Mononuclear cell (primary cell): ENCODE data around the gene AP3S2. TPM values are rescaled to one million over a fixed set of nuclear protein-coding genes. Genes with fewer than 3 reads are reported as not detected.

Experiments used
- H3K27me3 ChIP-seq: 2 replicates; pipeline ENCODE4 v1.6.0; 2011; ENCODE audit warnings: low read length, control low read depth; ENCODE audit not compliant: insufficient read depth
- H3K4me1 ChIP-seq: 2 replicates; pipeline ENCODE4 v1.5.1; 2011; ENCODE audit warnings: mild to moderate bottlenecking, low read length, control low read depth; ENCODE audit not compliant: insufficient read depth
- H3K4me3 ChIP-seq: 2 replicates; pipeline ENCODE4 v1.5.1; 2011; ENCODE audit warnings: mild to moderate bottlenecking, low read length, moderate library complexity
- H3K9me3 ChIP-seq: 2 replicates; pipeline ENCODE4 v1.5.1; 2011; ENCODE audit warnings: low read depth, mild to moderate bottlenecking, control low read depth, low read length
- total RNA-seq: library from RNA; depleted of rRNA; stranded (reverse); fragments of >200 nt; gene quantifications from one replicate; pipeline ENCODE4 v1.2.3, GENCODE V29; 2012

Gene AP3S2
- total RNA-seq, 1 donor, result 38.9 TPM

GRCh38 chr15:89809787-89810148, 84.0 kb downstream of the AP3S2 start:
- no peaks in the 10 kb centered on the region for H3K9me3 ChIP-seq
- no peak overlapping the region for H3K4me3 ChIP-seq
- H3K4me1 ChIP-seq, result peaks cover 31% of the 10 kb centered on the region
- peaks cover 4% of the 10 kb centered on the region for H3K27me3 ChIP-seq

DNA sequence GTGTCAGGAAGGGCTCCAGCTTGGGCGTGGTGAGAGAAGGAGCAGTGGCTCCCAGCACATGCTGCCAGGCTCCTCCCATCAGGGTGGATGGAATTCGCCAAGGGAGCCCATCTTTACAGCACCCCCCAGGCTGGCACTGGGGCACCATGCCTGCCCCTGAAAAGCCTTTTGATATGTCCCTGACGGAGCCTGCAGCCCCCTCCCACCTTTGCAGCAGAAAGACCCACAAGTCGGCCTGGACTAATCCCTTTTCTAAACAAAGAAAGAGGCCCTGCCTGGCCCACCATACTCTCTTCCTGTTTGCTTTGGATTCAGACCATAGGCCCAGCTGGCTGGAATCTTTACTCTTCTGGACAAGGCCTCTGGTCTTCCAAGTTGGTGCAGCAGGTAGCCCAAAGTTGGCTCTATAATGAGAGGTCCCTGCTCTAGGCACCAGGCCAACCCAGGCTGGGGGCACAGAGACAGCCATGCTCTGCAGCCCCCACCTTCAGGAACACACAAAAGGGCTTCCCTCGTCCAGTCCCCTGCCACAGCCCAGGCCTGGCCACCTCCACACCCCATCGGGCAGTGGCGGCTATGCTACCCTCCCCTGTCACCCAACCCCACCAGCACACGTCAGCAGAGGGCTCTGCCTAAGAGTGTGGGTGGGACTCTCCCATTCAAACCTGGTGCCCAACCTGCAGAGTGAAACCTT, 84.6 kb downstream of the AP3S2 start:
- Histone ChIP-seq H3K4me1 (peaks cover 34% of the 10 kb centered on the region), H3K4me3 (no peak overlapping the region), H3K27me3 (peaks cover 4% of the 10 kb centered on the region), H3K9me3 (no peaks in the 10 kb centered on the region)

DNA sequence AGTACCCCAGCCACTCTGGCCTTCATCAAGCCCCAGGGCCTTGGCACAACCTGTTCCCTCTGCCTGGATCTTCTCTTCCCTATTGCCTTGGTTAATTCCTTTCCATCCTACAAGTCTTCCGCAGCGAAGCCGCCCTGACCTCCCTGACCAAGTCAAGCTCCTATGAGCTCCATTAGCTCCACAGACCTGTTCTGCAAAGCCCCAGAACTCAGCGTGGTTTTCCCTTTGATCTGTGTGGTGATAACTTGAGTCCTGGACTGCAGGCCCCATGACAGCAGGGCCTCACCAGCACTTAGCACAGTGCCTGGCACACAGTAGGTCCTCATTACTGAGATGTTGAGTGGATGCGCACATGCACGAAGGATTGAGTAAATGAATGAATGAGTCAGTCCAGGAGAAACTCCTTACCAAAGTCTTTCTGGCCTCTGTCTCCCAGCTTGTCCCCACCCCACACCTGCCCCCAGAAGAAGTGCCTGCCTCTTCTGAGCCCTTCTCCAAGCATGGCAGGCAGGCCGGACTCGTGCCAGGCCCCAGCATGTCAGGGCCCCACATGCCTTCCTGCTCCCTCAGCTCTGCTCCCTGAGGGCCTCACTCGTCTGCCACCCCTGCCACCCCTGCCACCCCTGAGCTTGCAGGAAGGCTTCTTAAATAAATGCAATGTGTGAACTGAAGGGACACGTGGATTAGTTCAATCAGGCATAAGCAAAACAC, 85.5 kb downstream of the AP3S2 start:
- H3K4me3 ChIP-seq, result no peak overlapping the region
- no peaks in the 10 kb centered on the region for H3K9me3 ChIP-seq
- H3K4me1 ChIP-seq, result peaks cover 31% of the 10 kb centered on the region
- H3K27me3 ChIP-seq, result peaks cover 3% of the 10 kb centered on the region

GRCh38 chr15:89807689-89808088, 86.1 kb downstream of the AP3S2 start:
- no peaks in the 10 kb centered on the region for H3K9me3 ChIP-seq
- H3K27me3 ChIP-seq, result no peaks in the 10 kb centered on the region
- no peak overlapping the region for H3K4me3 ChIP-seq
- H3K4me1 ChIP-seq, result peaks cover 25% of the 10 kb centered on the region

- no peaks in the 10 kb centered on the region for H3K27me3 ChIP-seq
- H3K9me3 ChIP-seq, result no peaks in the 10 kb centered on the region
- peaks cover 17% of the 10 kb centered on the region for H3K4me1 ChIP-seq
These were observed 86.9 kb downstream of the AP3S2 start for GRCh38 chr15:89806559-89807550.

GRCh38 chr15:89806210-89806558, 87.6 kb downstream of the AP3S2 start:
- Histone ChIP-seq H3K4me3 (no peak overlapping the region), H3K4me1 (peaks cover 13% of the 10 kb centered on the region), H3K9me3 (no peaks in the 10 kb centered on the region), H3K27me3 (no peaks in the 10 kb centered on the region)

More at GRCh38 chr15:89806559-89807550, 86.9 kb downstream of the AP3S2 start:
- no peak overlapping the region for H3K4me3 ChIP-seq

GRCh38 chr15:89805241-89806209, 88.3 kb downstream of the AP3S2 start:
- Histone ChIP-seq H3K4me1 (peaks cover 13% of the 10 kb centered on the region), H3K4me3 (no peak overlapping the region), H3K9me3 (no peaks in the 10 kb centered on the region), H3K27me3 (no peaks in the 10 kb centered on the region)

DNA sequence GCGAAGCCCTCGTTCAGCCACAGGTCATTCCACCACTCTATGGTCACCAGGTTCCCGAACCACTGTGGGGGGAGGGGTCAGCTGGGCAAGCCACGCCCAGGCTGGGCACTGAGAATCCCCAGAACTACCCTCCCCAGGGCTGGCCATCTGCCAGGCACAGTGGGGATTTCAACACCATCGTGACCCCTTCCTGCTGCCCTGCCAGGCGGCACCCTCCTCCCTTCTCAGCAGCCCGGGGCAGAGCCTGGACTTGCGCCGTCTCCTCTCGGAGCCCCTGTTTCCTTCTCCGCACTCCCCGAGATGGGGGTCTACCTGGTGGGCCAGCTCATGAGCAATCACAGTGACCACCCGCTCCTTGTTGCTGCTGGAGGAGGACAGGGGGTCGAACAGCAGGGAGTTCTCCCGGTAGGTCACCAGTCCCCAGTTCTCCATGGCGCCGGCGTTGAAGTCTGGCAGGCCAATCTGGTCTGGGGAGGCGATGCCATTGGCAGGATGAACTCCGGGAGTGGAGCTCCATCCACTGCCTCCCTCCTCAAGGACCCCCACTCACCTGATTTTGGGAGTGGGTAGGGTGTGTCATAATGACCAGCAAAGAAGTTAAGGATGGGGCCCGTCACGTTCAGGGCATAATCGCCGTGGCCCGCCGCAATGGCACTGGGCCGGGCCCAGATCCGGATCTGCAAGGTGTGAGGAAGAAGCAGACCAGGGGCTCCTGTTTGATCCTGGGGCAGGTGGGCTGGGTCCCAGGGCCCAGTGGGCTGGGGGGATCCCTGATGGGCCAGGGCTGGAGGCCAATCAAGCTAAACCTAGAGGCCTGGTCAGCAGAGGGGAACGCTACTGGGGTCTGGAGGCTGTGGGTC, 89.6 kb downstream of the AP3S2 start:
- Histone ChIP-seq H3K4me3 (no peak overlapping the region), H3K4me1 (peaks cover 13% of the 10 kb centered on the region), H3K27me3 (no peaks in the 10 kb centered on the region), H3K9me3 (no peaks in the 10 kb centered on the region)

DNA sequence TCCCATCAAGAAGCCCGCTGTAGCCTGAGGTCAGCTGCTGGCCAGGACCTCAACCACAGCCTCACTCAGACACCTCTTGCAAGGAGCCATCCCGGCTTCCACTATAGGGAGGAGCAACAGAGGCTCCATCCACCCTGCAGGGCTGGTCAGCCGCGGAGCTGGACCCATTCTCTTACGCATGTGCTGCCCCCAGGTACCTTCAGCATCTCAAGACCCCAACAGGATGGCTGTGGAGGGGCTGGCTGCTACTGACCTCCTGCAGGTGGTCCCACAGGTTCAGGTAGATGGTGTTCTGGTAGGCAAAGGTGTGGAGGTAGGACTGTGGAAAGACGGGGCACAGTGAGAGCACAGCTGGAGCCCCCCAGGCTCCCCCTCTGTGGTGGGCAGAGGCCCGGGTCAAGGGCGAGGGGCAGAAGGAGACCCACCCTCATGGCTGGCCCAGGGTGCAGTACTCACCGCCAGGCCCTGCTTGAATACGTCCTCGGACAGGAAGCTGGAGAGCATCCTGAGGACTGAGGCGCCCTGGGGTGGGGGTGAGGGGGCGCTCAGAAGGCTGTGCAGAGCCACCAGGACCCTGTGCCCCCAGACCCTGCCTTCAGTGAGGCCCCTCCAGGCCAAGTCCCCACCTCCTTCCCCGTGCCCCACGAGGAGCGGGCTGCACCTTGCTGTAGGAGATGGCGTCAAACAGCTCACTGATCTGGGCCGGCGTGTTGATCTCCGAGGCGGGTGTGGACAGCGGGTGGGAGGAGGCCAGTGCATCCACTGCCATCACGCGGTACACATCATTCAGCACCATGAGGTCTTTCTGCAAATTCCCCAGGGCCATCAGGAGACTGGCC, 90.6 kb downstream of the AP3S2 start:
- Histone ChIP-seq H3K4me1 (peaks cover 13% of the 10 kb centered on the region), H3K9me3 (no peaks in the 10 kb centered on the region), H3K4me3 (no peak overlapping the region)

DNA sequence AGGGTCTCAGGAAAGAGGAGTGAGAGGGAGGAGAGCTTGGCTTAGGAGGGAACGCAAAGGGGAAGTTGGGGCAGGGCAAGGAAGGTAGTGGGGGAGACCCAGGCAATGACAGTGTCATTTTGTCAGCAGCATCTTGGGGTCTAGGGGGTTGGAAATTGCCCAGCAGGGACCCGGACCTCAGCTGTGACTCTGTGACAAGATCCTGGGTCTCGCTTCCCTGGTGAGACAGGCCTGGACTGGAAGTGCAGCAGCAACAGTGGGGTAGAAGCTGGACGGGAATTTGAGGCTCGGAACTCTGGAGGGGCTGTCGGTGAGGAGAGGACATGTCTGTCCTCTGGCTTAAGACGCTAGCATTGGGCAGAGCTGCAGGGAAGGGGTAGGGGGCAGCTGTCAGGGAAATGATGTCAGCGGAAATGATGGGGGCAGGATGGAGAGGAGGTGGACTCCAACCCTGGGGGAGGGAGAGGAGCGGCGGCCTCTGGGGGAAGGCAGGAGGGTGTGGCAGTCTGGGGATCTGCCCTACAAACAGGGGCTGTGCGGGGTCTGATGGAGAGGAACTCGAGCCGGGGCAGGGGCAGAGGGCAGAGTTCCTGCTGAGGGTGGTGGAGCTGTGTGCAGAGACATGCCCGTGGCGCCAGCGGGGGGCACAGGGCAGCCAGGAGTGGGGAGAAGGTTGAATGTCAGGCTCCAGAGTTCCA, 91.4 kb downstream of the AP3S2 start:
- H3K9me3 ChIP-seq, result no peaks in the 10 kb centered on the region
- H3K4me3 ChIP-seq, result no peak overlapping the region
- H3K27me3 ChIP-seq, result no peaks in the 10 kb centered on the region
- peaks cover 13% of the 10 kb centered on the region for H3K4me1 ChIP-seq

More for the DNA sequence above, 90.6 kb downstream of the AP3S2 start:
- H3K27me3 ChIP-seq, result no peaks in the 10 kb centered on the region

DNA sequence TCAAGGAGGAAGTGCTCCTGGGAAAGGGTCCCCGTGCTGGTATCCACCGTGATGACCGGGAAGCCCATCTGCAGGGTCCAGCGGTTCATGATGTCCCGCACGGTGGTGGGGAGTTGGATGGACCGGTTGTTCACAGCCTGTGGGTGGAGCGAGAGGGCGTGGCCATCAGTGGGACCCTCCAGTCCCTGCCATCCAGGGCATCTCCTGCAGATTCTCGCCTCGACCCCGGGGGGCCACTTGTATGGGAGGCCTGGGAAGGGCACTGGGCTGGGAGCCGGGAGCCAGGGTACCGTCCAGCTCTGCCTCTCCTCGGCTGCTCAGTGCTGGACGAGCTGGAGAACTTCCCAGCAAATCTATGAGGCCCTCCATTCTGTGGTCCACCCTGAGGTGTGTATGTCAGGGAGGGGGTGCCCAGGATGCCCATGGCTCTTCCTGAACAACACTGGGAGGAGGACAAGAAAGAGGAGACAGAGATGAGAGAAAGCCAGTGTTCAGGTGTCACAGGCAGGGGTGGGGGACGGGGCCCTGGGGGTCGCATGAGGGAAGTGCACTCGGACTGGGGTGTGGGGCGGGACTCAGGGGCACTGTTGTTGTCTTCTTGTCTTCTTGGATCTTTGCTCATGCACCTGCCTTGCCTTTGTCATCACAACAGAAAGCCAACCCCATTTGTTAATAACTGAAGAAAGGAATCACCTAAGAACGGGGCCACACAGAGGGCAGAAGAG, 92.2 kb downstream of the AP3S2 start:
- H3K4me3 ChIP-seq, result no peak overlapping the region
- H3K27me3 ChIP-seq, result no peaks in the 10 kb centered on the region
- H3K9me3 ChIP-seq, result no peaks in the 10 kb centered on the region
- H3K4me1 ChIP-seq, result peaks cover 13% of the 10 kb centered on the region

DNA sequence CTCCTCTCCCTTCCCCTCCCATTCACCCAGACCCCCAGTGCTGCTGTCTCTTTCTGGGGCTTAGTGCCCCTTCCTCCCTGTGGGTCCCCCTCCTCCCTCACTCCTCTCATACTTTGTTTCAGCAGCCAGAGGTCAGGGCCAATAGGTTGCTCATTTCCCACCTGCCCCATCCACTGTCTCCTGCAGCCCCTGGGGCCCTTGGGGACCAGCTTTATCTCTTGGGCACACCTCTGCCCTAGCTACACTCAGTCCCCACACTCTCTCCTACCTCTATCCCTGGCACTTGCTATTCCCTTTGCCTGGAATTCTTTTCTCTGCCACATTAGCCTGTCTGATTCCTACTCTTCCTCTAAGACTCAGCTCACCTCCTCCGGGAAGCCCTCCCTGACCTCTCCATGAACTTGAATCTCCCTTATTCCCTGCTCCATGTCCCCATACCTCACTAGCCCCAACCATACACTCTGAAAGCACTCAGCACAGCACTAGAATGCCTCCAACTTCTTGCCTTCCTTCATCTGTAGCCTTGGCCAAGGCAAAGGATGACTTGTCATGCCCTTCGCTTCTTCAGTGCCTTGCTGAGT, 93.8 kb downstream of the AP3S2 start:
- peaks cover 13% of the 10 kb centered on the region for H3K4me1 ChIP-seq
- no peak overlapping the region for H3K4me3 ChIP-seq
- no peaks in the 10 kb centered on the region for H3K9me3 ChIP-seq
- no peaks in the 10 kb centered on the region for H3K27me3 ChIP-seq
